ENCODE data around the gene FAM47E. TPM values are rescaled to one million over a fixed set of nuclear protein-coding genes. Genes with fewer than 3 reads are reported as not detected.

Gene FAM47E
- total and polyA plus RNA-seq, 2 of the 13 experiments (the other 11 are each of a cell fraction or from before 2014, with no cell fraction given): 0.33 to 0.66 TPM

DNA sequence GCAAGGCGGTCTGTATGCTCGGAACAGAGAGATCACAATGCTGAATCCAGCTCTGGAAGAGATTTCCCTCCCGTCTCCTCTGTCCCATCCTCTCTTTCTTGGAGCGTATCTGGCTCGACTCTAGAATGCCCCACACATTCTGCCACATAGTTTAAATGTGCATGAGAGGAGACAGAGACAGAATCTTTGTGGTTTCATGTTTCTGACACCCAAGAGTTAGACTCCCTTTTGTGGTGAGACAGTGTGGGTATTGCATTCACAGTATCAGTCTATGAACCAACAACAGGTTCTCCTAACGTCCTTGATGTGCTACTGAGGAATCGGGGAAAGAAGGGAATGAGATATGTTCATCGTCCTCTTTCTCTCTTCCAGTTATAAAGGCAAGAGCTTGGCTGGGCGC lies 25.3 kb downstream of the FAM47E start:
- Histone ChIP-seq H3K4me3 (replicated peaks in 1 of 3; ENCODE audit: insufficient read depth in 1 of 3, low read depth in 2 of 3, low read length in 3 of 3) (no peak overlapping the region), H3K9me3 (ENCODE audit: low read length) (no peaks in the 10 kb centered on the region), H3K36me3 (replicated peaks in 1 of 2; ENCODE audit: control insufficient read depth in 1 of 2, insufficient read depth in 2 of 2, low read length in 2 of 2) (no peaks in the 10 kb centered on the region), H2AFZ (ENCODE audit: low read length) (no peak overlapping the region), H3K79me2 (ENCODE audit: insufficient read depth, low read length) (no peaks in the 10 kb centered on the region), H3K4me2 (ENCODE audit: low read depth, low read length) (no peak overlapping the region), H4K20me1 (ENCODE audit: insufficient read depth, low read length) (no peaks in the 10 kb centered on the region), H3K9ac (ENCODE audit: insufficient read depth, low read depth, low read length) (no peak overlapping the region), H3K27me3 (ENCODE audit: control insufficient read depth in 1 of 2, insufficient read depth in 2 of 2, low read length in 2 of 2) (no peaks in the 10 kb centered on the region), H3K27ac (ENCODE audit: extremely low read length, insufficient read depth, low read length) (no peak overlapping the region), H3K4me1 (ENCODE audit: insufficient read depth, low read length) (peaks cover 75% of the 10 kb centered on the region)
- ATAC-seq (no peak), FAIRE-seq (no peak), DNase-seq (ENCODE audit: low spot score) (no peak)
- intact Hi-C loops (cut with micrococcal nuclease; ENCODE audit: unreplicated experiment) (no loop called here), in situ Hi-C loops (cut with HindIII; ENCODE audit: extremely low pct_ligation_motif_present, low pct_unique_long_range_greater_than_20kb) (no loop called here)
- WGBS (ENCODE audit: low lambda C conversion rate): 88% methylated on average over 9 of the region's 9 CpGs
- CTCF ChIA-PET (ENCODE audit: low intra/inter-chr PET ratio, low total read pairs): no interaction called here
- POLR2A ChIA-PET: interaction anchor here (1.1 to 2.3 kb wide), 2 partner anchors 16 to 30 kb away, joined by 3 to 22 read pairs; partner anchors contain the start of gene STBD1
- no TSS peak for BruUV-seq (replicated peaks)
- TF ChIP-seq RARG (CRISPR knock-in tag; IDR thresholded peaks at IDR 0.05; ENCODE audit: low read depth): no peak
- TF ChIP-seq ZNF275 (CRISPR knock-in tag; IDR thresholded peaks at IDR 0.05; ENCODE audit: borderline replicate concordance): no peak
- no peak for TF ChIP-seq HIVEP1 (CRISPR knock-in tag; IDR thresholded peaks at IDR 0.05)
- no peak for TF ChIP-seq ZNF225 (CRISPR knock-in tag; IDR thresholded peaks at IDR 0.05)
- no peak for TF ChIP-seq ZBTB34 (CRISPR knock-in tag; IDR thresholded peaks at IDR 0.05)
- TF ChIP-seq ZBTB20 (CRISPR knock-in tag; IDR thresholded peaks at IDR 0.05; ENCODE audit: borderline replicate concordance, low read depth): no peak
- no peak for TF ChIP-seq STAT5B (CRISPR knock-in tag; IDR thresholded peaks at IDR 0.05)
- TF ChIP-seq MZF1 (CRISPR knock-in tag; IDR thresholded peaks at IDR 0.05; ENCODE audit: borderline replicate concordance): no peak
- TF ChIP-seq, protein P1, sequence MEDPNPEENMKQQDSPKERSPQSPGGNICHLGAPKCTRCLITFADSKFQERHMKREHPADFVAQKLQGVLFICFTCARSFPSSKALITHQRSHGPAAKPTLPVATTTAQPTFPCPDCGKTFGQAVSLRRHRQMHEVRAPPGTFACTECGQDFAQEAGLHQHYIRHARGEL (CRISPR knock-in tag; IDR thresholded peaks at IDR 0.05): no peak
- no peak for TF ChIP-seq ZNF124 (CRISPR knock-in tag; IDR thresholded peaks at IDR 0.05)
- TF ChIP-seq BORCS8-MEF2B (CRISPR knock-in tag; IDR thresholded peaks at IDR 0.05): no peak
- TF ChIP-seq GABPA (IDR thresholded peaks at IDR 0.05; ENCODE audit: low read depth, low read length): no peak
- TF ChIP-seq GABPA (CRISPR knock-in tag; IDR thresholded peaks at IDR 0.05; ENCODE audit: low read depth): no peak
